PFSK-1 (cell line): ENCODE results near the gene SLC7A1.

Experiments
- SIN3A ChIP-seq: IDR thresholded peaks from 2 replicates; pipeline ENCODE4 v1.6.1; 2012; ENCODE audit warnings: mild to moderate bottlenecking, low read length, moderate library complexity, borderline replicate concordance; ENCODE audit not compliant: insufficient read depth
- TF ChIP-seq, protein P1 (sequence below), 2 experiments: IDR thresholded peaks; 2 replicates each; pipeline versions ENCODE4 v1.6.1 to v1.8.0; 2011 to 2012; ENCODE audit warnings: low read depth in 2 of 2, low read length in 2 of 2, control low read depth in 1 of 2, inconsistent platforms in 1 of 2, mild to moderate bottlenecking in 1 of 2, moderate library complexity in 1 of 2; ENCODE audit not compliant: insufficient read depth in 1 of 2

DNA sequence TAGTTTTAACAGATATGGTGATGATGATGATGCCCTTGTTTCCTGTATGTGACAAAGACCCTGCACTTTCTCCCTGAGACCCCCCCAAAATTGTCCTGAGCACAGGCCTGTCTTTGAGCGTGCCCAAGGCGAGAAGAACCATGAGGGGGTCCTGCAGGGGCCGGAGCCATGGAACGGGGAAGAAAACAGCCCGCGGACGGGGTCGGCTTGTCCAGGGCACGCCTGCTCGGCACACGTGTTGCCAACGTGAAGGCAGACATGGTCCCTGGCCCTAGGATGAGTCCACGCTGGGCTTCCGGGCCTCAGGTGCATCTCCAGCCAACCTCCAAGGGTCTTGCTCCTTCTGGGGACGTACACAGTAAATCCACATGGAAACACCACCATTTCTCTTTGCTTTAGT is 90.8 kb downstream of the SLC7A1 start:
- no peak for TF ChIP-seq SIN3A
- TF ChIP-seq, protein P1, sequence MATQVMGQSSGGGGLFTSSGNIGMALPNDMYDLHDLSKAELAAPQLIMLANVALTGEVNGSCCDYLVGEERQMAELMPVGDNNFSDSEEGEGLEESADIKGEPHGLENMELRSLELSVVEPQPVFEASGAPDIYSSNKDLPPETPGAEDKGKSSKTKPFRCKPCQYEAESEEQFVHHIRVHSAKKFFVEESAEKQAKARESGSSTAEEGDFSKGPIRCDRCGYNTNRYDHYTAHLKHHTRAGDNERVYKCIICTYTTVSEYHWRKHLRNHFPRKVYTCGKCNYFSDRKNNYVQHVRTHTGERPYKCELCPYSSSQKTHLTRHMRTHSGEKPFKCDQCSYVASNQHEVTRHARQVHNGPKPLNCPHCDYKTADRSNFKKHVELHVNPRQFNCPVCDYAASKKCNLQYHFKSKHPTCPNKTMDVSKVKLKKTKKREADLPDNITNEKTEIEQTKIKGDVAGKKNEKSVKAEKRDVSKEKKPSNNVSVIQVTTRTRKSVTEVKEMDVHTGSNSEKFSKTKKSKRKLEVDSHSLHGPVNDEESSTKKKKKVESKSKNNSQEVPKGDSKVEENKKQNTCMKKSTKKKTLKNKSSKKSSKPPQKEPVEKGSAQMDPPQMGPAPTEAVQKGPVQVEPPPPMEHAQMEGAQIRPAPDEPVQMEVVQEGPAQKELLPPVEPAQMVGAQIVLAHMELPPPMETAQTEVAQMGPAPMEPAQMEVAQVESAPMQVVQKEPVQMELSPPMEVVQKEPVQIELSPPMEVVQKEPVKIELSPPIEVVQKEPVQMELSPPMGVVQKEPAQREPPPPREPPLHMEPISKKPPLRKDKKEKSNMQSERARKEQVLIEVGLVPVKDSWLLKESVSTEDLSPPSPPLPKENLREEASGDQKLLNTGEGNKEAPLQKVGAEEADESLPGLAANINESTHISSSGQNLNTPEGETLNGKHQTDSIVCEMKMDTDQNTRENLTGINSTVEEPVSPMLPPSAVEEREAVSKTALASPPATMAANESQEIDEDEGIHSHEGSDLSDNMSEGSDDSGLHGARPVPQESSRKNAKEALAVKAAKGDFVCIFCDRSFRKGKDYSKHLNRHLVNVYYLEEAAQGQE (IDR thresholded peaks at IDR 0.05; ENCODE audit: insufficient read depth in 1 of 2, low read depth in 2 of 2, low read length in 2 of 2) = no peak
